IMR-90 (cell line): ENCODE data around the gene FAM193B. TPM values are rescaled to one million over a fixed set of nuclear protein-coding genes. Genes with fewer than 3 reads are reported as not detected.

Experiments used
- ATAC-seq: fragments of 200-7000 bp; cut with Tn5 transposase; 2 replicates; pipeline ENCODE4 v1.9.1; 2020; ENCODE audit warnings: low read depth, mild to moderate bottlenecking, moderate library complexity
- BruUV-seq: library from RNA; stranded (reverse); fragments of 400-500 nt; replicated peaks from 2 replicates; lab custom pipeline; 2021; lab: Mats Ljungman, UMichigan
- CTCF ChIA-PET: fragments of 300-600 bp; formaldehyde crosslinking; extraction: SDS; loops from one replicate; lab custom pipeline; 2021; ENCODE audit warnings: antibody characterized with exemption; lab: Yijun Ruan, JAX
- POLR2A ChIA-PET: fragments of 300-600 bp; sonication (Branson Sonifier 250); formaldehyde crosslinking; loops from one replicate; lab custom pipeline; 2022; ENCODE audit warnings: antibody characterized with exemption; ENCODE audit not compliant: unreplicated experiment; lab: Charles Lee
- DNase-seq: peaks from one replicate; pipeline ENCODE4 v3.0.0; 2013
- H2AFZ ChIP-seq: replicated peaks from 2 replicates; pipeline ENCODE3; 2013; ENCODE audit warnings: low read length, mild to moderate bottlenecking; ENCODE audit not compliant: poor library complexity
- H2AK5ac ChIP-seq: 2 replicates; pipeline ENCODE4 v1.6.1; 2013; ENCODE audit warnings: low read depth, low read length, inconsistent platforms
- H2AK9ac ChIP-seq: replicated peaks from 2 replicates; pipeline ENCODE3; 2013; ENCODE audit warnings: mild to moderate bottlenecking, low read depth, low read length, moderate library complexity; ENCODE audit not compliant: poor library complexity
- H2BK120ac ChIP-seq: 2 replicates; pipeline ENCODE4 v1.6.1; 2013; ENCODE audit warnings: low read depth, low read length, inconsistent platforms
- H2BK15ac ChIP-seq: 3 replicates; pipeline ENCODE4 v1.6.1; 2013; ENCODE audit warnings: low read depth, low read length, inconsistent platforms
- H2BK20ac ChIP-seq: 2 replicates; pipeline ENCODE4 v1.6.1; 2013; ENCODE audit warnings: low read depth, mild to moderate bottlenecking, inconsistent platforms, low read length, moderate library complexity
- H2BK5ac ChIP-seq: 2 replicates; pipeline ENCODE4 v1.6.1; 2013; ENCODE audit warnings: mild to moderate bottlenecking, low read depth, low read length, inconsistent platforms; ENCODE audit not compliant: poor library complexity, severe bottlenecking
- H3K14ac ChIP-seq: replicated peaks from 2 replicates; pipeline ENCODE4 v1.6.1; 2013; ENCODE audit warnings: low read depth, low read length, inconsistent platforms
- H3K18ac ChIP-seq: 2 replicates; pipeline ENCODE4 v1.6.1; 2013; ENCODE audit warnings: low read depth, low read length, control low read depth
- H3K23ac ChIP-seq: 2 replicates; pipeline ENCODE4 v1.6.1; 2013; ENCODE audit warnings: low read depth, low read length, inconsistent platforms
- H3K27ac ChIP-seq: 2 replicates; pipeline ENCODE4 v1.5.1; 2013; ENCODE audit warnings: mild to moderate bottlenecking, control low read depth, low read length; ENCODE audit not compliant: insufficient read depth
- H3K27me3 ChIP-seq: 2 replicates; pipeline ENCODE4 v1.6.1; 2013; ENCODE audit warnings: low read length; ENCODE audit not compliant: control insufficient read depth, insufficient read depth
- H3K36me3 ChIP-seq: 2 replicates; pipeline ENCODE4 v1.6.1; 2013; ENCODE audit warnings: low read length, mixed read lengths; ENCODE audit not compliant: control insufficient read depth, insufficient read depth
- H3K4ac ChIP-seq: 2 replicates; pipeline ENCODE4 v1.6.1; 2013; ENCODE audit warnings: low read depth, low read length, inconsistent platforms
- H3K4me1 ChIP-seq: 2 replicates; pipeline ENCODE4 v1.6.1; 2013; ENCODE audit warnings: low read length, mixed read lengths; ENCODE audit not compliant: control insufficient read depth, insufficient read depth
- H3K4me2 ChIP-seq: 2 replicates; pipeline ENCODE4 v1.6.1; 2013; ENCODE audit warnings: low read depth, mild to moderate bottlenecking, control low read depth, low read length, moderate library complexity
- H3K4me3 ChIP-seq: 2 replicates; pipeline ENCODE4 v1.5.1; 2013; ENCODE audit warnings: low read depth, mild to moderate bottlenecking, control low read depth, low read length, moderate library complexity; ENCODE audit not compliant: insufficient read depth
- H3K56ac ChIP-seq: 2 replicates; pipeline ENCODE4 v1.6.1; 2013; ENCODE audit warnings: low read length, inconsistent platforms; ENCODE audit not compliant: insufficient read depth; ENCODE audit errors: extremely low read depth
- H3K79me1 ChIP-seq, 2 experiments: 2 replicates each; pipeline ENCODE4 v1.6.1; 2013; ENCODE audit warnings: low read length in 2 of 2, inconsistent platforms in 1 of 2, low read depth in 1 of 2
- H3K9ac ChIP-seq: 2 replicates; pipeline ENCODE4 v1.6.1; 2013; ENCODE audit warnings: low read depth, low read length, control low read depth
- H3K9me1 ChIP-seq: 2 replicates; pipeline ENCODE4 v1.6.1; 2013; ENCODE audit warnings: low read length, inconsistent platforms; ENCODE audit not compliant: insufficient read depth
- H3K9me3 ChIP-seq: 2 replicates; pipeline ENCODE4 v1.6.1; 2013; ENCODE audit warnings: low read length; ENCODE audit not compliant: control insufficient read depth, insufficient read depth
- H4K20me1 ChIP-seq: 2 replicates; pipeline ENCODE4 v1.6.1; 2013; ENCODE audit warnings: low read length, inconsistent platforms; ENCODE audit not compliant: insufficient read depth
- H4K5ac ChIP-seq: 2 replicates; pipeline ENCODE4 v1.6.1; 2013; ENCODE audit warnings: mild to moderate bottlenecking, low read depth, low read length, control low read depth
- H4K8ac ChIP-seq, 2 experiments: 2 replicates each; pipeline ENCODE4 v1.6.1; 2013; ENCODE audit warnings: low read depth in 2 of 2, low read length in 2 of 2, control low read depth in 1 of 2, inconsistent platforms in 1 of 2
- H4K91ac ChIP-seq: 2 replicates; pipeline ENCODE4 v1.6.1; 2013; ENCODE audit warnings: low read depth, low read length, inconsistent platforms; ENCODE audit not compliant: insufficient read depth
- WGBS, 2 experiments: methylation state at CpG; one replicate each; pipeline versions ENCODE4 v1.1.5 to v1.1.7; 2013; ENCODE audit warnings: missing lambda C conversion rate in 2 of 2; ENCODE audit not compliant: insufficient read length in 1 of 2; ENCODE audit errors: extremely low coverage in 2 of 2; 5-methylcytosine and 5-hydroxymethylcytosine counted together
- dilution Hi-C: fragments of 300-500 bp; cut with HindIII; formaldehyde crosslinking; loops from one replicate; pipeline ENCODE4 v1.14.3; 2018; ENCODE audit warnings: low sequenced_read_pairs; ENCODE audit not compliant: unreplicated experiment
- in situ Hi-C: fragments of 300-500 bp; cut with MboI; formaldehyde crosslinking; loops from 3 replicates; pipeline ENCODE4 v1.14.3; 2019; ENCODE audit warnings: low sequenced_read_pairs, inconsistent platforms, mixed read lengths
- intact Hi-C: fragments of 100-400 bp; cut with micrococcal nuclease; formaldehyde crosslinking; loops from 2 replicates; pipeline ENCODE4 v1.10.0; 2022
- polyA plus RNA-seq, 3 experiments: library from polyadenylated mRNA; depleted of rRNA; stranded (reverse); fragments of >200 nt; gene quantifications; 2 replicates each; pipeline ENCODE4 v1.2.3, GENCODE V29; 2012; ENCODE audit warnings: low replicate concordance in 1 of 3
- total RNA-seq: library from RNA; depleted of rRNA; stranded (reverse); fragments of >200 nt; gene quantifications from 2 replicates; pipeline ENCODE4 v1.2.3, GENCODE V29; 2012
- TF ChIP-seq, protein P1 (sequence below): conservative IDR thresholded peaks from 2 replicates; pipeline ENCODE4 v1.5.1; 2012; ENCODE audit warnings: mild to moderate bottlenecking, low read depth, low read length, improper control_type of control experiment
- TF ChIP-seq, protein P2 (sequence below): fragments of 150-350 bp; IDR thresholded peaks from 2 replicates; pipeline ENCODE4 v1.6.1; 2017; ENCODE audit warnings: mild to moderate bottlenecking, antibody characterized with exemption, low read length, low read depth

FAM193B gene
- total and polyA plus RNA-seq, 2 of the 4 experiments (the other 2 are of a cell fraction) = 9.5 to 52.2 TPM

GRCh38 chr5:177487144-177487543, 67.2 kb downstream of the FAM193B start:
- intact Hi-C loops (no loop called here), dilution Hi-C loops (no loop called here), in situ Hi-C loops (no loop called here)
- CTCF ChIA-PET = no interaction called here
- H2BK5ac ChIP-seq = no peak overlapping the region
- peaks cover 48 to 86% of the 10 kb centered on the region in 2 experiments for H3K79me1 ChIP-seq
- no peak overlapping the region for H3K4me3 ChIP-seq
- H3K36me3 ChIP-seq = peaks cover 88% of the 10 kb centered on the region
- H4K91ac ChIP-seq = no peak overlapping the region
- no peak overlapping the region for H2BK15ac ChIP-seq
- H3K27me3 ChIP-seq = no peaks in the 10 kb centered on the region
- DNase-seq = no peak
- H4K20me1 ChIP-seq = peaks cover 96% of the 10 kb centered on the region
- no CpG with 5 or more reads among the region's 8 CpGs for WGBS, 2 experiments
- POLR2A ChIA-PET = no interaction called here
- H3K14ac ChIP-seq = no peak overlapping the region
- H2AFZ ChIP-seq = no peak overlapping the region
- no peak overlapping the region for H3K56ac ChIP-seq
- no peak overlapping the region for H2AK5ac ChIP-seq
- no peak overlapping the region for H2BK120ac ChIP-seq
- H3K4me1 ChIP-seq = peaks cover 11% of the 10 kb centered on the region; the same call in 1 of the 2 replicates
- H3K4me2 ChIP-seq = no peak overlapping the region
- no peak overlapping the region for H3K23ac ChIP-seq
- BruUV-seq = no TSS peak
- H3K9me1 ChIP-seq = peaks cover 16% of the 10 kb centered on the region; the same call in 1 of the 2 replicates
- H3K4ac ChIP-seq = no peak overlapping the region
- no peak overlapping the region for H3K27ac ChIP-seq
- H3K9ac ChIP-seq = no peak overlapping the region
- H4K5ac ChIP-seq = no peak overlapping the region
- TF ChIP-seq, protein P1, sequence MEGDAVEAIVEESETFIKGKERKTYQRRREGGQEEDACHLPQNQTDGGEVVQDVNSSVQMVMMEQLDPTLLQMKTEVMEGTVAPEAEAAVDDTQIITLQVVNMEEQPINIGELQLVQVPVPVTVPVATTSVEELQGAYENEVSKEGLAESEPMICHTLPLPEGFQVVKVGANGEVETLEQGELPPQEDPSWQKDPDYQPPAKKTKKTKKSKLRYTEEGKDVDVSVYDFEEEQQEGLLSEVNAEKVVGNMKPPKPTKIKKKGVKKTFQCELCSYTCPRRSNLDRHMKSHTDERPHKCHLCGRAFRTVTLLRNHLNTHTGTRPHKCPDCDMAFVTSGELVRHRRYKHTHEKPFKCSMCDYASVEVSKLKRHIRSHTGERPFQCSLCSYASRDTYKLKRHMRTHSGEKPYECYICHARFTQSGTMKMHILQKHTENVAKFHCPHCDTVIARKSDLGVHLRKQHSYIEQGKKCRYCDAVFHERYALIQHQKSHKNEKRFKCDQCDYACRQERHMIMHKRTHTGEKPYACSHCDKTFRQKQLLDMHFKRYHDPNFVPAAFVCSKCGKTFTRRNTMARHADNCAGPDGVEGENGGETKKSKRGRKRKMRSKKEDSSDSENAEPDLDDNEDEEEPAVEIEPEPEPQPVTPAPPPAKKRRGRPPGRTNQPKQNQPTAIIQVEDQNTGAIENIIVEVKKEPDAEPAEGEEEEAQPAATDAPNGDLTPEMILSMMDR = no peak
- TF ChIP-seq, protein P2, sequence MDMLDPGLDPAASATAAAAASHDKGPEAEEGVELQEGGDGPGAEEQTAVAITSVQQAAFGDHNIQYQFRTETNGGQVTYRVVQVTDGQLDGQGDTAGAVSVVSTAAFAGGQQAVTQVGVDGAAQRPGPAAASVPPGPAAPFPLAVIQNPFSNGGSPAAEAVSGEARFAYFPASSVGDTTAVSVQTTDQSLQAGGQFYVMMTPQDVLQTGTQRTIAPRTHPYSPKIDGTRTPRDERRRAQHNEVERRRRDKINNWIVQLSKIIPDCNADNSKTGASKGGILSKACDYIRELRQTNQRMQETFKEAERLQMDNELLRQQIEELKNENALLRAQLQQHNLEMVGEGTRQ = peak; percentile 44; the same call in 1 of the 2 replicates
- no peak overlapping the region; a peak in 1 of 4 replicates for H4K8ac ChIP-seq
- H3K18ac ChIP-seq = no peak overlapping the region
- H2BK20ac ChIP-seq = no peak overlapping the region
- no peak overlapping the region for H2AK9ac ChIP-seq
- no peak for ATAC-seq
- H3K9me3 ChIP-seq = no peaks in the 10 kb centered on the region
